Transverse colon (tissue), 4 donors: ENCODE data around the gene RNF144B.

Experiments used
- CTCF ChIP-seq, 5 experiments: fragments of 200-600 bp in 3 of 5; fragments of 450-650 bp in 2 of 5; sonication (generic) in 3 of 5; IDR thresholded peaks; 1 replicate in 2 of 5; 2 replicates in 3 of 5; pipeline ENCODE4 v1.5.1; 2016 to 2017; ENCODE audit warnings: antibody characterized with exemption in 5 of 5, inconsistent platforms in 3 of 5, mild to moderate bottlenecking in 2 of 5, moderate library complexity in 1 of 5
- EP300 ChIP-seq: sonication (generic); formaldehyde crosslinking; IDR thresholded peaks from one replicate; pipeline ENCODE4 v1.6.1; 2017; ENCODE audit warnings: antibody characterized with exemption, low read depth
- POLR2AphosphoS5 ChIP-seq, 3 donors: sonication (generic); formaldehyde crosslinking; IDR thresholded peaks; one replicate each; pipeline ENCODE4 v1.6.1; 2016; ENCODE audit warnings: antibody characterized with exemption in 3 of 3

DNA sequence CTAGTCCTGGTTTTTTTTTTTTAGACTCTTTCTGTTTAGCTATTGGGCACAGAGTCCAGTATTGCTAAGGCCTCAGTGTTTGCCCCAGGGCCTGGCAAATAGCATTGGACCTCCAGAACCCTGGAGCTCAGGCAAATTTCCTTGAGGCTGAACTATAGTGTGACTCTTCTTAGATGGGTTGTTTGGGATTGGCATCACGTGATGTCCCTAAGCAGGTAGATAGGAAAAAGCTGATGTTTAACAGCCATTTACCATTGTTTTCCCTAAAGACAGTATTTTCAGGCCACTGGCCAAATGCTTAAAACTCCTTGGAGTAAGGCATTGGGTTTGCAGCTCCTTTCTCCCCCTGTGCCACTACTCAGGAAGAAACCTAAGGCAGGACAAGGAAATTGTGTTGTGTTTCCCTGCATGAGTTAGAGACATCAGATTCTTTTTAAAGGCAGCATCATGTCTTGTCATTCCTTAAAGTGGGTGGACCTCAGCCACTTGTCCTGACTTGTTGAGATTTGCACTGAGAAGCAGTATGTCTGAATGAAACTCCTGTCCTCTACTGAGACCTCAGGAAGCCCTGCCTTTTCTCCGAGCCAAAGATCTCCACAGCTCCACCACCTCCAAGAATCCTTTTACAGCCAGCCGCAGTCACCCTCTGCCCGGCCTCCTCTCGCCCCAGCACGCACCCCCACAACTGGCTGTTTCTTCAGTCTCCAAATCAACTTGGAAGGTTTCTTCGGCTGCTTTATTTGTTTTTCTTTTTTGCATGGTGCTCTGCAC is 46.2 kb upstream of the RNF144B start:
- TF ChIP-seq POLR2AphosphoS5 (IDR thresholded peaks at IDR 0.05) (no peak), EP300 (no peak), CTCF (IDR thresholded peaks at IDR 0.05) (no peak)
